Upper lobe of left lung (tissue), 4 donors: ENCODE data around the gene KCNMB1.

Source experiments
- CTCF ChIP-seq, 6 experiments: fragments of 450-650 bp in 4 of 6; fragments of 200-600 bp in 2 of 6; sonication (generic) in 2 of 6; IDR thresholded peaks; one replicate each; pipeline ENCODE4 v1.5.1; 2016 to 2019; ENCODE audit warnings: antibody characterized with exemption in 6 of 6
- EP300 ChIP-seq, 4 donors: sonication (generic); formaldehyde crosslinking; IDR thresholded peaks; one replicate each; pipeline ENCODE4 v1.5.1; 2017; ENCODE audit warnings: antibody characterized with exemption in 4 of 4, control low read depth in 2 of 4
- POLR2A ChIP-seq, 4 donors: fragments of 450-650 bp; IDR thresholded peaks; one replicate each; pipeline ENCODE4 v1.5.1; 2016 to 2017; ENCODE audit warnings: antibody characterized with exemption in 4 of 4, mild to moderate bottlenecking in 2 of 4
- POLR2AphosphoS5 ChIP-seq, 2 donors: sonication (generic); formaldehyde crosslinking; IDR thresholded peaks; one replicate each; pipeline ENCODE4 v1.5.1; 2017; ENCODE audit warnings: antibody characterized with exemption in 2 of 2

- TF ChIP-seq CTCF (IDR thresholded peaks at IDR 0.05) (no peak), POLR2A (IDR thresholded peaks at IDR 0.05) (no peak), EP300 (IDR thresholded peaks at IDR 0.05) (no peak), POLR2AphosphoS5 (IDR thresholded peaks at IDR 0.05) (no peak)
Measured at GRCh38 chr5:170418736-170419135, 29.6 kb upstream of the KCNMB1 start.
